Measurements from ENCODE around the gene CMA1. TPM values are rescaled to one million over a fixed set of nuclear protein-coding genes. Genes with fewer than 3 reads are reported as not detected.

Gene CMA1
- polyA plus RNA-seq, 1 donor from 2014 or later = not detected

GRCh38 chr14:24518851-24519250, 10.8 kb upstream of the CMA1 start:
- no peak overlapping the region for H3K4me3 ChIP-seq (ENCODE audit: low read length)
- H3K27me3 ChIP-seq (ENCODE audit: insufficient read depth, low read depth, low read length) = no peaks in the 10 kb centered on the region
- no peak overlapping the region for H3K27ac ChIP-seq (ENCODE audit: low read length)
- no peaks in the 10 kb centered on the region for H3K9me2 ChIP-seq (ENCODE audit: insufficient read depth, low read length)
- H3K36me3 ChIP-seq (ENCODE audit: insufficient read depth, low read length) = no peaks in the 10 kb centered on the region
- no peak overlapping the region for H2AFZ ChIP-seq (ENCODE audit: low read depth, low read length)
- no peaks in the 10 kb centered on the region for H3F3A ChIP-seq (ENCODE audit: insufficient read depth, low read length, poor library complexity, severe bottlenecking)
- no peaks in the 10 kb centered on the region for H4K20me1 ChIP-seq (ENCODE audit: insufficient read depth)
- no peaks in the 10 kb centered on the region for H3K9me3 ChIP-seq (ENCODE audit: low read length)
- no peak overlapping the region for H3K4me2 ChIP-seq (ENCODE audit: low read length)
- H3K9ac ChIP-seq (ENCODE audit: low read length) = no peak overlapping the region
- H3K79me2 ChIP-seq (replicated peaks; ENCODE audit: insufficient read depth, low read length) = no peaks in the 10 kb centered on the region
- no peak for TF ChIP-seq REST (IDR thresholded peaks at IDR 0.05; ENCODE audit: borderline replicate concordance)
- no peak for TF ChIP-seq RAD21 (conservative IDR thresholded peaks at IDR 0.05)
- no peak for TF ChIP-seq TAF1 (IDR thresholded peaks at IDR 0.05; ENCODE audit: low read depth)
- TF ChIP-seq POLR2AphosphoS5 (IDR thresholded peaks at IDR 0.05) = no peak
- TF ChIP-seq EZH2 (IDR thresholded peaks at IDR 0.05; ENCODE audit: borderline replicate concordance, insufficient read depth, low read length, poor library complexity, severe bottlenecking) = no peak
- TF ChIP-seq MXI1 (conservative IDR thresholded peaks at IDR 0.05; ENCODE audit: poor library complexity, severe bottlenecking) = no peak
- no peak for TF ChIP-seq EP300 (conservative IDR thresholded peaks at IDR 0.05; ENCODE audit: poor library complexity, severe bottlenecking)

GRCh38 chr14:24514209-24514608, 6.1 kb upstream of the CMA1 start:
- Histone ChIP-seq H3K9me3 (ENCODE audit: low read length) (no peaks in the 10 kb centered on the region), H2AFZ (ENCODE audit: low read depth, low read length) (no peak overlapping the region), H3K9me2 (ENCODE audit: insufficient read depth, low read length) (no peaks in the 10 kb centered on the region), H3K4me2 (ENCODE audit: low read length) (no peak overlapping the region), H3K9ac (ENCODE audit: low read length) (no peak overlapping the region), H3K4me3 (ENCODE audit: low read length) (no peak overlapping the region), H3K79me2 (replicated peaks; ENCODE audit: insufficient read depth, low read length) (no peaks in the 10 kb centered on the region), H3K36me3 (ENCODE audit: insufficient read depth, low read length) (no peaks in the 10 kb centered on the region), H3K27ac (ENCODE audit: low read length) (no peak overlapping the region), H4K20me1 (ENCODE audit: insufficient read depth) (no peaks in the 10 kb centered on the region), H3F3A (ENCODE audit: insufficient read depth, low read length, poor library complexity, severe bottlenecking) (no peaks in the 10 kb centered on the region), H3K27me3 (ENCODE audit: insufficient read depth, low read depth, low read length) (no peaks in the 10 kb centered on the region)
- TF ChIP-seq RAD21 (conservative IDR thresholded peaks at IDR 0.05) (no peak), POLR2AphosphoS5 (IDR thresholded peaks at IDR 0.05) (no peak), MXI1 (conservative IDR thresholded peaks at IDR 0.05; ENCODE audit: poor library complexity, severe bottlenecking) (no peak), TAF1 (IDR thresholded peaks at IDR 0.05; ENCODE audit: low read depth) (no peak), EP300 (conservative IDR thresholded peaks at IDR 0.05; ENCODE audit: poor library complexity, severe bottlenecking) (no peak), CTCF (IDR thresholded peaks at IDR 0.05; ENCODE audit: poor library complexity, severe bottlenecking) (no peak), EZH2 (IDR thresholded peaks at IDR 0.05; ENCODE audit: borderline replicate concordance, insufficient read depth, low read length, poor library complexity, severe bottlenecking) (no peak)

GRCh38 chr14:24513009-24513408, 4.9 kb upstream of the CMA1 start:
- Histone ChIP-seq H3F3A (ENCODE audit: insufficient read depth, low read length, poor library complexity, severe bottlenecking) (no peaks in the 10 kb centered on the region), H3K9ac (ENCODE audit: low read length) (no peak overlapping the region), H3K79me2 (replicated peaks; ENCODE audit: insufficient read depth, low read length) (no peaks in the 10 kb centered on the region), H3K27me3 (ENCODE audit: insufficient read depth, low read depth, low read length) (no peaks in the 10 kb centered on the region), H4K20me1 (ENCODE audit: insufficient read depth) (no peaks in the 10 kb centered on the region), H2AFZ (ENCODE audit: low read depth, low read length) (no peak overlapping the region), H3K36me3 (ENCODE audit: insufficient read depth, low read length) (no peaks in the 10 kb centered on the region), H3K27ac (ENCODE audit: low read length) (no peak overlapping the region), H3K4me3 (ENCODE audit: low read length) (no peak overlapping the region), H3K4me2 (ENCODE audit: low read length) (no peak overlapping the region), H3K9me3 (ENCODE audit: low read length) (no peaks in the 10 kb centered on the region), H3K9me2 (ENCODE audit: insufficient read depth, low read length) (no peaks in the 10 kb centered on the region)
- TF ChIP-seq CTCF (IDR thresholded peaks at IDR 0.05; ENCODE audit: poor library complexity, severe bottlenecking) = no peak
- TF ChIP-seq REST (IDR thresholded peaks at IDR 0.05; ENCODE audit: borderline replicate concordance) = peak; percentile 39
- no peak for TF ChIP-seq TAF1 (IDR thresholded peaks at IDR 0.05; ENCODE audit: low read depth)
- TF ChIP-seq POLR2AphosphoS5 (IDR thresholded peaks at IDR 0.05) = no peak

Data from neural cell (in vitro differentiated cells).